Neural crest cell (in vitro differentiated cells): Measurements from ENCODE around the gene SBK3. TPM values are rescaled to one million over a fixed set of nuclear protein-coding genes. Genes with fewer than 3 reads are reported as not detected.

Experiments
- DNase-seq: peaks from one replicate; pipeline ENCODE4 v3.0.0; 2021; ENCODE audit warnings: low read depth, mixed read lengths, low spot score
- H3K27ac Mint-ChIP-seq: one replicate; pipeline ENCODE4 v1.8.0; 2021; ENCODE audit warnings: mild to moderate bottlenecking, mixed read lengths; ENCODE audit not compliant: unreplicated experiment
- H3K27me3 Mint-ChIP-seq: 2 replicates; pipeline ENCODE4 v1.8.0; 2021; ENCODE audit warnings: low read depth, mild to moderate bottlenecking, mixed read lengths
- H3K36me3 Mint-ChIP-seq: 2 replicates; pipeline ENCODE4 v1.8.0; 2021; ENCODE audit warnings: low read depth, mild to moderate bottlenecking, mixed read lengths
- H3K4me1 Mint-ChIP-seq: 2 replicates; pipeline ENCODE4 v1.8.0; 2021; ENCODE audit warnings: mixed read lengths
- H3K4me3 Mint-ChIP-seq: one replicate; pipeline ENCODE4 v1.8.0; 2021; ENCODE audit warnings: mild to moderate bottlenecking, mixed read lengths
- H3K9me3 Mint-ChIP-seq: 2 replicates; pipeline ENCODE4 v1.8.0; 2021; ENCODE audit warnings: mixed read lengths
- CTCF ChIP-seq: fragments of 200-600 bp; sonication (generic); conservative IDR thresholded peaks from 2 replicates; pipeline ENCODE4 v1.5.0; 2021; ENCODE audit warnings: antibody characterized with exemption, mild to moderate bottlenecking
- total RNA-seq: library from RNA; stranded (reverse); gene quantifications from 2 replicates; pipeline ENCODE4 v1.2.1, GENCODE V29; 2021

SBK3 gene
- total RNA-seq, 1 donor from 2014 or later = 0.68 TPM

- Mint-ChIP-seq H3K27ac (no peak overlapping the region), H3K4me1 (no peaks in the 10 kb centered on the region), H3K36me3 (no peaks in the 10 kb centered on the region), H3K4me3 (no peak overlapping the region), H3K9me3 (no peaks in the 10 kb centered on the region), H3K27me3 (peaks cover 7% of the 10 kb centered on the region)
- DNase-seq = no peak
- TF ChIP-seq CTCF = no peak
These were observed 19.8 kb downstream of the SBK3 start for GRCh38 chr19:55525289-55526101.

GRCh38 chr19:55520691-55521292 is 24.6 kb downstream of the SBK3 start:
- H3K27ac Mint-ChIP-seq = no peak overlapping the region

GRCh38 chr19:55519451-55520311 is 25.7 kb downstream of the SBK3 start:
- TF ChIP-seq CTCF = no peak
- H3K27me3 Mint-ChIP-seq = peaks cover 5% of the 10 kb centered on the region
- no peak for DNase-seq
- no peaks in the 10 kb centered on the region for H3K4me1 Mint-ChIP-seq
- no peak overlapping the region for H3K27ac Mint-ChIP-seq
- H3K9me3 Mint-ChIP-seq = no peaks in the 10 kb centered on the region
- H3K4me3 Mint-ChIP-seq = no peak overlapping the region
- no peaks in the 10 kb centered on the region for H3K36me3 Mint-ChIP-seq

More at GRCh38 chr19:55520691-55521292, 24.6 kb downstream of the SBK3 start:
- Mint-ChIP-seq H3K36me3 (no peaks in the 10 kb centered on the region), H3K4me3 (no peak overlapping the region), H3K27me3 (peaks cover 7% of the 10 kb centered on the region), H3K9me3 (no peaks in the 10 kb centered on the region), H3K4me1 (no peaks in the 10 kb centered on the region)
- DNase-seq = no peak
- TF ChIP-seq CTCF = no peak

- Mint-ChIP-seq H3K4me1 (no peaks in the 10 kb centered on the region), H3K27ac (peak overlapping the region; percentile 27), H3K9me3 (no peaks in the 10 kb centered on the region), H3K27me3 (peaks cover 7% of the 10 kb centered on the region), H3K4me3 (peak overlapping the region; percentile 57), H3K36me3 (no peaks in the 10 kb centered on the region)
- TF ChIP-seq CTCF = peak; percentile 80
- DNase-seq = peak; percentile 95
These were observed 28.3 kb downstream of the SBK3 start for GRCh38 chr19:55516878-55517620.

GRCh38 chr19:55508120-55508519 is 37.2 kb downstream of the SBK3 start:
- DNase-seq = no peak
- peaks cover 4% of the 10 kb centered on the region for H3K4me1 Mint-ChIP-seq
- peaks cover 10% of the 10 kb centered on the region for H3K27me3 Mint-ChIP-seq
- H3K36me3 Mint-ChIP-seq = no peaks in the 10 kb centered on the region
- no peak for TF ChIP-seq CTCF
- H3K9me3 Mint-ChIP-seq = no peaks in the 10 kb centered on the region
- H3K4me3 Mint-ChIP-seq = no peak overlapping the region
- H3K27ac Mint-ChIP-seq = no peak overlapping the region
